Cardiac atrium fibroblast (primary cell): ENCODE results near the gene CDK3. TPM values are rescaled to one million over a fixed set of nuclear protein-coding genes. Genes with fewer than 3 reads are reported as not detected.

Experiments used
- total RNA-seq: library from RNA; depleted of rRNA; stranded (reverse); fragments of >200 nt; gene quantifications from 2 replicates; pipeline ENCODE4 v1.2.3, GENCODE V29; 2015

CDK3 gene
- total RNA-seq = 2.2 TPM in 1 of 2 replicates, not detected in the other

GRCh38 chr17:76000755-76001521, at the start of gene CDK3:
CDK3 (plus strand) TSS chr17:76000855; CDS start chr17:76001426, 571 bp downstream.

GRCh38 chr17:75978938-75979704, 21.5 kb upstream of the CDK3 start, which contains the start of the genes ACOX1 and TEN1:
ACOX1 (minus strand) TSS chr17:75979166; CDS start chr17:75979073, 93 bp downstream.
TEN1 (plus strand) TSS chr17:75979240; CDS start chr17:75986193, 6,953 bp downstream.

GRCh38 chr17:76027159-76027839, 26.6 kb downstream of the CDK3 start, which contains the start of gene EVPL:
EVPL (minus strand) TSS chr17:76027306; CDS start chr17:76027198, 108 bp downstream.

Other genes with a start within 250 kb of the CDK3 start
- 35.9 and 43.9 TPM in 2 replicates for gene GALK1, start 235.7 kb upstream of the CDK3 start, total RNA-seq
- gene UNK, start 216.0 kb upstream of the CDK3 start, total RNA-seq = 11.8 and 15.0 TPM in 2 replicates
- 1.1 TPM in 1 of 2 replicates, not detected in the other for gene UNC13D, start 156.5 kb upstream of the CDK3 start, total RNA-seq
- gene WBP2, start 145.5 kb upstream of the CDK3 start, total RNA-seq = 56.7 and 67.0 TPM in 2 replicates
- gene TRIM47, start 122.3 kb upstream of the CDK3 start, total RNA-seq = 32.5 and 56.4 TPM in 2 replicates
- 19.1 and 20.6 TPM in 2 replicates for gene TRIM65, start 103.9 kb upstream of the CDK3 start, total RNA-seq
- 12.3 and 15.7 TPM in 2 replicates for gene MRPL38, start 96.0 kb upstream of the CDK3 start, total RNA-seq
- 5.1 and 7.6 TPM in 2 replicates for gene FBF1, start 59.8 kb upstream of the CDK3 start, total RNA-seq
- 16.4 and 32.4 TPM in 2 replicates for gene ACOX1, start 21.7 kb upstream of the CDK3 start, total RNA-seq
- gene TEN1, start 21.6 kb upstream of the CDK3 start, total RNA-seq = 21.8 and 29.6 TPM in 2 replicates
- not detected in 2 replicates for gene EVPL, start 26.5 kb downstream of the CDK3 start, total RNA-seq
- gene SRP68, start 71.7 kb downstream of the CDK3 start, total RNA-seq = 19.5 and 24.0 TPM in 2 replicates
- not detected in 2 replicates for gene GALR2, start 73.9 kb downstream of the CDK3 start, total RNA-seq
- not detected in 2 replicates for gene ZACN, start 78.3 kb downstream of the CDK3 start, total RNA-seq
- gene EXOC7, start 102.9 kb downstream of the CDK3 start, total RNA-seq = 56.0 and 56.1 TPM in 2 replicates
- gene FOXJ1, start 140.4 kb downstream of the CDK3 start, total RNA-seq = not detected in 2 replicates
- 0.16 TPM in 1 of 2 replicates, not detected in the other for gene RNF157, start 239.6 kb downstream of the CDK3 start, total RNA-seq